ENCODE results near the gene CNTNAP2. TPM values are rescaled to one million over a fixed set of nuclear protein-coding genes. Genes with fewer than 3 reads are reported as not detected.

CNTNAP2 gene
- total and polyA plus RNA-seq, 2 of the 8 experiments (the other 6 are each of a cell fraction or from before 2014, with no cell fraction given), result 27.9 to 71.0 TPM

DNA sequence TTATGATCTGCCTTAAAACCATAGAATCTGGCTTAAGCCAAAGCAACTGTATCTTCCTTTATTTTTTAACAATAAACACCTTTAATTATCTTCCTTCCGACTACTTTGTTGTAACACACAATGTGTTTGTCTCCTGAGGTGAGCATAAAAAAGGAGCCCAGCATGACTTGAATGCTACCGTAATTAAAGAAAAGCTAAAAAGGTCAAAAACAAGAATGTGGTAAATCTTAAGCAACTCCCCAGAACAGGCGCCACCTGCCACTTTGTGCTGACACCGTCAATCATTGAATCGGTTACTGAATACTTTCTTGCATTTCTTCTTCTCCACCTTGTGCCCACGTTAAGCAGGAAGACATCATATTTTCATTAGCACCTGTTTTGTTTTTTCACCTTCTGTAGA is 1904.1 kb downstream of the CNTNAP2 start:
- H2BK5ac ChIP-seq (ENCODE audit: low read depth, low read length), result no peak overlapping the region
- DNase-seq (ENCODE audit: low read depth in 1 of 2, low spot score in 2 of 2), result peak in 1 of 2 experiments; percentile 39
- CTCF ChIA-PET (ENCODE audit: partially characterized antibody), result no interaction called here
- TF ChIP-seq, protein P1, sequence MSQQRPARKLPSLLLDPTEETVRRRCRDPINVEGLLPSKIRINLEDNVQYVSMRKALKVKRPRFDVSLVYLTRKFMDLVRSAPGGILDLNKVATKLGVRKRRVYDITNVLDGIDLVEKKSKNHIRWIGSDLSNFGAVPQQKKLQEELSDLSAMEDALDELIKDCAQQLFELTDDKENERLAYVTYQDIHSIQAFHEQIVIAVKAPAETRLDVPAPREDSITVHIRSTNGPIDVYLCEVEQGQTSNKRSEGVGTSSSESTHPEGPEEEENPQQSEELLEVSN (IDR thresholded peaks at IDR 0.05), result peak; percentile 47; the same call in 1 of the 2 replicates
- TF ChIP-seq FOSL1 (IDR thresholded peaks at IDR 0.05; ENCODE audit: insufficient read depth, low read depth, low read length), result no peak
- TF ChIP-seq SP1 (IDR thresholded peaks at IDR 0.05; ENCODE audit: low read depth, low read length), result peak; percentile 67; the same call in 1 of the 2 replicates
- TF ChIP-seq NRF1 (IDR thresholded peaks at IDR 0.05; ENCODE audit: low read depth, low read length), result no peak
- TF ChIP-seq RFX5 (IDR thresholded peaks at IDR 0.05; ENCODE audit: borderline replicate concordance, low read depth, low read length), result no peak
- TF ChIP-seq, protein P2, sequence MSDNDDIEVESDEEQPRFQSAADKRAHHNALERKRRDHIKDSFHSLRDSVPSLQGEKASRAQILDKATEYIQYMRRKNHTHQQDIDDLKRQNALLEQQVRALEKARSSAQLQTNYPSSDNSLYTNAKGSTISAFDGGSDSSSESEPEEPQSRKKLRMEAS (IDR thresholded peaks at IDR 0.05), result peak; percentile 40; the same call in 1 of the 2 replicates
- TF ChIP-seq YY1 (IDR thresholded peaks at IDR 0.05; ENCODE audit: low read depth, low read length), result no peak
- no peak for TF ChIP-seq TAF1 (IDR thresholded peaks at IDR 0.05; ENCODE audit: low read depth, low read length)
- TF ChIP-seq TAF7 (optimal IDR thresholded peaks at IDR 0.05; ENCODE audit: borderline replicate concordance, low read depth, low read length), result no peak
- TF ChIP-seq TCF12 (IDR thresholded peaks at IDR 0.05; ENCODE audit: low read depth, low read length), result peak; percentile 92
- TF ChIP-seq CBX8 (IDR thresholded peaks at IDR 0.05; ENCODE audit: borderline replicate concordance, low read depth, low read length), result no peak
- TF ChIP-seq POU5F1 (IDR thresholded peaks at IDR 0.05; ENCODE audit: low read depth, low read length), result peak; percentile 97

More for the DNA sequence above, 1904.1 kb downstream of the CNTNAP2 start:
- POLR2A ChIA-PET (ENCODE audit: partially characterized antibody), result interaction anchor here (1.5 kb wide), 1 partner anchor 11 kb away, joined by 6 read pairs; no protein-coding TSS in a partner anchor
- Histone ChIP-seq H3K27ac (ENCODE audit: low read depth, low read length) (no peak overlapping the region), H3K79me1 (ENCODE audit: low read depth, low read length) (no peaks in the 10 kb centered on the region), H3K4me3 (ENCODE audit: extremely low read depth in 1 of 4, insufficient read depth in 2 of 4, low read depth in 3 of 4, low read length in 4 of 4) (peak overlapping the region in 1 of 4 experiments; percentile 32; a peak in 1 of 8 replicates), H4K8ac (ENCODE audit: extremely low read depth, insufficient read depth, low read length) (no peak overlapping the region), H4K5ac (ENCODE audit: insufficient read length, low read depth, low read length) (no peak overlapping the region), H3K27me3 (replicated peaks in 1 of 4; ENCODE audit: control insufficient read depth in 3 of 4, extremely low read depth in 1 of 4, insufficient read depth in 3 of 4, low read length in 3 of 4) (peaks cover 0 to 23% (median 14%) of the 10 kb centered on the region in 4 experiments; a peak in 5 of 7 replicates), H3K9me3 (ENCODE audit: insufficient read depth in 2 of 2, low read depth in 1 of 2, low read length in 1 of 2) (no peaks in the 10 kb centered on the region; a peak in 1 of 4 replicates), H3K9ac (replicated peaks in 1 of 4; ENCODE audit: extremely low read depth in 1 of 4, low read depth in 3 of 4, low read length in 3 of 4) (no peak overlapping the region), H3K18ac (ENCODE audit: extremely low read depth, low read length) (no peak overlapping the region), H3K23me2 (ENCODE audit: low read depth, low read length) (no peaks in the 10 kb centered on the region), H3K56ac (replicated peaks; ENCODE audit: insufficient read length, low read depth, low read length) (no peak overlapping the region), H3K36me3 (ENCODE audit: control insufficient read depth in 2 of 4, insufficient read depth in 4 of 4, low read length in 3 of 4) (no peaks in the 10 kb centered on the region), H2AK5ac (ENCODE audit: low read depth, low read length) (no peak overlapping the region), H4K91ac (replicated peaks; ENCODE audit: insufficient read length, low read length) (no peak overlapping the region), H2BK120ac (replicated peaks; ENCODE audit: low read depth, low read length) (no peak overlapping the region), H3K14ac (ENCODE audit: insufficient read length) (no peak overlapping the region), H4K20me1 (replicated peaks in 1 of 2; ENCODE audit: control insufficient read depth in 1 of 2, insufficient read depth in 2 of 2, low read length in 2 of 2) (no peaks in the 10 kb centered on the region), H3K4me1 (replicated peaks in 1 of 4; ENCODE audit: control insufficient read depth in 3 of 4, insufficient read depth in 4 of 4, low read length in 3 of 4) (peaks cover 1 to 17% (median 8%) of the 10 kb centered on the region in 4 experiments; a peak in 5 of 7 replicates), H3K4ac (replicated peaks; ENCODE audit: insufficient read length, low read depth, low read length) (no peak overlapping the region), H3K4me2 (ENCODE audit: insufficient read depth in 1 of 2, low read depth in 2 of 2, low read length in 2 of 2) (peak overlapping the region in 1 of 2 experiments; percentile 24; a peak in 2 of 4 replicates), H2BK20ac (ENCODE audit: low read length) (no peak overlapping the region), H3K23ac (ENCODE audit: insufficient read length) (no peak overlapping the region), H2BK12ac (ENCODE audit: low read depth, low read length) (no peak overlapping the region), H3K79me2 (ENCODE audit: control insufficient read depth in 1 of 2, insufficient read depth in 2 of 2, low read length in 2 of 2) (no peaks in the 10 kb centered on the region), H2AFZ (ENCODE audit: low read length) (no peak overlapping the region), H2BK15ac (ENCODE audit: low read length) (no peak overlapping the region)
- peak; percentile 79 for FAIRE-seq
- 17% methylated on average over 6 of the region's 6 CpGs; no CpG with 5 or more reads in 1 of the 2 experiments for whole genome bisulfite sequencing, 2 experiments (ENCODE audit: extremely low coverage in 1 of 2, insufficient coverage in 1 of 2, insufficient read length in 1 of 2, insufficient replicate concordance in 2 of 2, low coverage in 1 of 2, low lambda C conversion rate in 2 of 2, missing lambda C conversion rate in 1 of 2)
